D721Med (cell line): ENCODE data around the gene ALLC.

Source experiments
- DNase-seq: peaks from one replicate; pipeline ENCODE4 v3.0.0; 2011; ENCODE audit warnings: low spot score; ENCODE audit not compliant: insufficient read length
- FAIRE-seq: peaks from 2 replicates; lab custom pipeline; 2011; peaks lifted over from hg19 to GRCh38; lab: Jason Lieb, UNC
- TF ChIP-seq, protein P1 (sequence below): IDR thresholded peaks from 2 replicates; pipeline ENCODE4 v1.5.1; 2012; ENCODE audit warnings: mild to moderate bottlenecking, control low read depth; ENCODE audit not compliant: insufficient read depth; ENCODE audit errors: missing control alignments

Gene ALLC

DNA sequence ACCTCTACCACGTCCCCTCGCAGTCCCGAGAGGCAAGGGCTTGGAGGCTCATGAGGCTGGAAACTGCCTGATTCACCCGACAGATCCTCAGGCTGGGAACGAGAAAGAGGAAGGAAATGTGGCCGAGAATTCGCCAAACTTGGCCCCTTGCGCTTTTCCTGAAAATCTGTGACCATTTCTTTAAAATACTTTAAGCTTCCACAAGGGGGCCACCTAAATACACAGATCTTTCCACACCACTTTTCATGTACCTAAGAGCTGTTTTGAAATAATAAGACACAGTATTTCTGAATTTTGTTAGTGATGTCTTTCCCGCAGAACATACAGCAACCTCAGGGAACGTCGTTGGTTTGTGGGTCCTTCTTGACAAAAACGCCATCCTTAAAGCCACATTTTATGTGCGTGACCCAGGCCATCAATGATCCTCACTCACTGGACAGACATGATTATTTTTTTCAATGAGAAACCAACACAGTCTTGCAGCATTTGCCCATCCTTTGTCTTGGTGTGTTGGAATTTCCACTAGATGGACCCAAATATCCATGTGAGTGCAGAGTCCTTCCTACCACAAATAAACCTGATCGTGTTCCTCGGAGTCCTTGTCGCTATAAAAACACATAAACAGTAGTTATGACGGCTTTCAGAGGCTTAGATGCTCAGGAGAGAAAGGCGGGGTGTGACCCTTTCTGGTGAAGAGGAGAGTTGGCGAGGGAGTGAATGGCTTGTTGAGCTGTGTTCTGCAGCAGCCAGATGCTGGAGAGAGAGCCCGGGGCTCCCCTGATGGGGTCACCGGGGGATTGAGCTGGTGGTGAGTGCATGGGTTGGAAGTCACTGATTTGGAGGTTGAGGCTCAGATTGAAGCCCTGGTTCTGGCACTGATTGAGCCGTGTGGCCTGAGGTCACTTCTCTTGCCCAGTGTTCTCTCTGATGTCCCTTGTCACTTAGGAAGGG, 70.4 kb downstream of the ALLC start:
- peak; percentile 60 for FAIRE-seq
- TF ChIP-seq, protein P1, sequence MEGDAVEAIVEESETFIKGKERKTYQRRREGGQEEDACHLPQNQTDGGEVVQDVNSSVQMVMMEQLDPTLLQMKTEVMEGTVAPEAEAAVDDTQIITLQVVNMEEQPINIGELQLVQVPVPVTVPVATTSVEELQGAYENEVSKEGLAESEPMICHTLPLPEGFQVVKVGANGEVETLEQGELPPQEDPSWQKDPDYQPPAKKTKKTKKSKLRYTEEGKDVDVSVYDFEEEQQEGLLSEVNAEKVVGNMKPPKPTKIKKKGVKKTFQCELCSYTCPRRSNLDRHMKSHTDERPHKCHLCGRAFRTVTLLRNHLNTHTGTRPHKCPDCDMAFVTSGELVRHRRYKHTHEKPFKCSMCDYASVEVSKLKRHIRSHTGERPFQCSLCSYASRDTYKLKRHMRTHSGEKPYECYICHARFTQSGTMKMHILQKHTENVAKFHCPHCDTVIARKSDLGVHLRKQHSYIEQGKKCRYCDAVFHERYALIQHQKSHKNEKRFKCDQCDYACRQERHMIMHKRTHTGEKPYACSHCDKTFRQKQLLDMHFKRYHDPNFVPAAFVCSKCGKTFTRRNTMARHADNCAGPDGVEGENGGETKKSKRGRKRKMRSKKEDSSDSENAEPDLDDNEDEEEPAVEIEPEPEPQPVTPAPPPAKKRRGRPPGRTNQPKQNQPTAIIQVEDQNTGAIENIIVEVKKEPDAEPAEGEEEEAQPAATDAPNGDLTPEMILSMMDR, result peak; percentile 57
- DNase-seq, result peak; percentile 41

GRCh38 chr2:3729055-3729448, 71.1 kb downstream of the ALLC start:
- TF ChIP-seq, protein P1, result no peak
- no peak for DNase-seq
- FAIRE-seq, result no peak

DNA sequence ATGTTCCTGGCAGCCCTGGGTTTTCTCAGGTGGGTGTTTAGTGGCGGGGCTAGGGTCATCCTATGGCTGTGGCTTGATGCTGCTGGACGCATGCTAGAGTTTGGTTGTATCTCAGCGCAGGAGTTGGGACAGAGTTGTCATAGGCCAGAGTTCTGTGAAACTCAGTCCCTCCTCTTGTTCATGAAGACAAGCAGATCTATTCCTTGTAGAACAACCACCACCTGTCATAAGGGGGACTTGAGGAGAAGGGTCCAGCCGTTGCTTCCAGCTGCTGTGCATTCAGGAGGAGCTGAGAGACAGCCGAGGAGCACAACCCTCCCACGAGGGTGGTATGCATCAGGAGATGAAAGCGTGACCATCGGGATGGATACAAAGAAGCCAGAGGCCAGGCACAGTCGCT, 71.8 kb downstream of the ALLC start:
- TF ChIP-seq, protein P1, result no peak
- no peak for DNase-seq
- no peak for FAIRE-seq

DNA sequence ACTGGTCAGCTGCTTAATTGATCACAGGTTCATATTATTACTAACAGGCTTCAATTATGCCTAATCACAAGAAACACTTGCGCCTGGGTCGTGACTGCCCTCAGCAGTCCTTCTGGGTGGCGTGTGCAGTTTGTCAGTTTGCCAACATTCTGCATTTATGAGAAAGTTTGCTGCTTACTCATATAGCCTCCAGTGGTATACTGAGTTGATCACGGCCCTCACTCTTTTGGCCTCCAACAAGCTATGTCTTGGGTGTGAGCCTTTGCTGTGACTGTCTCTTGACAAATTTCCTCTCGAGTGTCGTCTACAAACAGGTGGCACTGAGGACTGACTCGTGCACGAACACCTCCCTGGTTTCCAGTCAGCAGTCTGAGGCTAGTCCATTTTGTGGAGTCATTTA, 72.6 kb downstream of the ALLC start:
- TF ChIP-seq, protein P1, result no peak
- no peak for FAIRE-seq
- no peak for DNase-seq

GRCh38 chr2:3731829-3732228, 73.8 kb downstream of the ALLC start:
- FAIRE-seq (no peak), DNase-seq (no peak)
- TF ChIP-seq, protein P1, result no peak

GRCh38 chr2:3736112-3736511, 78.1 kb downstream of the ALLC start:
- FAIRE-seq (no peak), DNase-seq (no peak)
- TF ChIP-seq, protein P1, result no peak

- TF ChIP-seq, protein P1, result no peak
- FAIRE-seq (no peak), DNase-seq (no peak)
Observed at GRCh38 chr2:3737128-3737527, 79.1 kb downstream of the ALLC start.
